Smooth muscle cell (in vitro differentiated cells): ENCODE data around the gene TMEM145. TPM values are rescaled to one million over a fixed set of nuclear protein-coding genes. Genes with fewer than 3 reads are reported as not detected.
A peak's percentile ranks its signal among the peaks of the same experiment; 100 is the strongest.

Experiments
- DNase-seq: peaks from one replicate; lab custom pipeline; 2025; ENCODE audit not compliant: unreplicated experiment; lab: John Stamatoyannopoulos, UW
- H2AFZ ChIP-seq: fragments of 200-600 bp; sonication (generic); 2 replicates; pipeline ENCODE4 v1.6.0; 2016; ENCODE audit warnings: antibody characterized with exemption, low read depth, mild to moderate bottlenecking
- H3F3A ChIP-seq: fragments of 200-600 bp; sonication (generic); 2 replicates; pipeline ENCODE4 v1.6.0; 2017; ENCODE audit warnings: antibody characterized with exemption, low read depth
- H3K27ac ChIP-seq: fragments of 200-600 bp; sonication (generic); 2 replicates; pipeline ENCODE4 v1.5.1; 2016; ENCODE audit warnings: low read depth, mild to moderate bottlenecking
- H3K27me3 ChIP-seq: fragments of 200-600 bp; sonication (generic); 2 replicates; pipeline ENCODE4 v1.6.1; 2016; ENCODE audit warnings: low read depth, mild to moderate bottlenecking
- H3K36me3 ChIP-seq: fragments of 200-600 bp; sonication (generic); 2 replicates; pipeline ENCODE4 v1.5.1; 2016; ENCODE audit warnings: low read depth
- H3K4me1 ChIP-seq: fragments of 200-600 bp; sonication (generic); 2 replicates; pipeline ENCODE4 v1.5.1; 2016; ENCODE audit warnings: low read depth
- H3K4me2 ChIP-seq: fragments of 200-600 bp; sonication (generic); 2 replicates; pipeline ENCODE4 v1.6.0; 2016; ENCODE audit warnings: mild to moderate bottlenecking
- H3K4me3 ChIP-seq: fragments of 200-600 bp; sonication (generic); 2 replicates; pipeline ENCODE4 v1.5.1; 2016; ENCODE audit warnings: mild to moderate bottlenecking
- H3K79me2 ChIP-seq: fragments of 200-600 bp; sonication (generic); 2 replicates; pipeline ENCODE4 v1.6.0; 2016; ENCODE audit warnings: low read depth, mild to moderate bottlenecking
- H3K9ac ChIP-seq: fragments of 200-600 bp; sonication (generic); 2 replicates; pipeline ENCODE4 v1.6.0; 2016; ENCODE audit warnings: low read depth
- H3K9me3 ChIP-seq: fragments of 200-600 bp; sonication (generic); replicated peaks from 2 replicates; pipeline ENCODE4 v1.5.1; 2016; ENCODE audit warnings: low read depth
- H4K20me1 ChIP-seq: fragments of 200-600 bp; sonication (generic); 2 replicates; pipeline ENCODE4 v1.6.0; 2016; ENCODE audit warnings: low read depth
- CTCF ChIP-seq: fragments of 200-600 bp; sonication (generic); IDR thresholded peaks from 2 replicates; pipeline ENCODE4 v1.5.1; 2017; ENCODE audit warnings: borderline replicate concordance, mild to moderate bottlenecking, antibody characterized with exemption; ENCODE audit not compliant: insufficient read depth, poor library complexity, severe bottlenecking
- WGBS: methylation state at CpG from one replicate; pipeline ENCODE4 v1.1.7; 2016; ENCODE audit warnings: low lambda C conversion rate; 5-methylcytosine and 5-hydroxymethylcytosine counted together
- polyA plus RNA-seq: library from polyadenylated mRNA; unstranded; fragments of >200 nt; fragmentation: Nextera tagmentation; extraction: Ambion mirVana; gene quantifications from 2 replicates; pipeline ENCODE4 v1.2.1, GENCODE V29; 2016
- total RNA-seq: library from RNA; depleted of rRNA; stranded (reverse); fragments of >200 nt; gene quantifications from 2 replicates; pipeline ENCODE4 v1.2.3, GENCODE V29; 2014

The TMEM145 gene
- total and polyA plus RNA-seq, 2 experiments from 2014 or later = 0.11 TPM; not detected in 1

GRCh38 chr19:42270346-42271044 is 42.6 kb upstream of the TMEM145 start:
- peak overlapping the region; percentile 91 for H3K4me2 ChIP-seq
- no peak for DNase-seq
- peak overlapping the region; percentile 76 for H3K27ac ChIP-seq
- H2AFZ ChIP-seq = no peak overlapping the region
- no peak for TF ChIP-seq CTCF
- H3F3A ChIP-seq = no peaks in the 10 kb centered on the region
- H3K79me2 ChIP-seq = peaks cover 41% of the 10 kb centered on the region
- H3K36me3 ChIP-seq = no peaks in the 10 kb centered on the region
- H3K4me3 ChIP-seq = peak overlapping the region; percentile 69
- H3K9me3 ChIP-seq = no peaks in the 10 kb centered on the region
- peak overlapping the region; percentile 83 for H3K9ac ChIP-seq
- H3K27me3 ChIP-seq = no peaks in the 10 kb centered on the region
- peaks cover 18% of the 10 kb centered on the region for H3K4me1 ChIP-seq
- H4K20me1 ChIP-seq = peaks cover 9% of the 10 kb centered on the region
- WGBS = 77% methylated on average over 17 of the region's 18 CpGs

GRCh38 chr19:42271045-42271419 is 42.1 kb upstream of the TMEM145 start:
- H3K4me3 ChIP-seq = peak overlapping the region; percentile 69
- peak overlapping the region; percentile 91 for H3K4me2 ChIP-seq
- H2AFZ ChIP-seq = no peak overlapping the region
- no peaks in the 10 kb centered on the region for H3K36me3 ChIP-seq
- DNase-seq = no peak
- WGBS = 88% methylated on average over 3 of the region's 3 CpGs
- H3K79me2 ChIP-seq = peaks cover 47% of the 10 kb centered on the region
- TF ChIP-seq CTCF = no peak
- H3F3A ChIP-seq = no peaks in the 10 kb centered on the region
- no peaks in the 10 kb centered on the region for H3K27me3 ChIP-seq
- peaks cover 18% of the 10 kb centered on the region for H3K4me1 ChIP-seq
- H3K27ac ChIP-seq = peak overlapping the region; percentile 76
- H4K20me1 ChIP-seq = peaks cover 13% of the 10 kb centered on the region
- no peak overlapping the region for H3K9ac ChIP-seq
- H3K9me3 ChIP-seq = no peaks in the 10 kb centered on the region

- no peaks in the 10 kb centered on the region for H3K36me3 ChIP-seq
- H3K27ac ChIP-seq = no peak overlapping the region
- no peak for DNase-seq
- no peak overlapping the region for H2AFZ ChIP-seq
- WGBS = 98% methylated on average over 35 of the region's 35 CpGs
- no peaks in the 10 kb centered on the region for H3F3A ChIP-seq
- no peak overlapping the region for H3K9ac ChIP-seq
- H3K4me1 ChIP-seq = peaks cover 18% of the 10 kb centered on the region
- no peak overlapping the region for H3K4me3 ChIP-seq
- peaks cover 21% of the 10 kb centered on the region for H4K20me1 ChIP-seq
- no peak for TF ChIP-seq CTCF
- no peaks in the 10 kb centered on the region for H3K9me3 ChIP-seq
- H3K27me3 ChIP-seq = no peaks in the 10 kb centered on the region
- peaks cover 50% of the 10 kb centered on the region for H3K79me2 ChIP-seq
- no peak overlapping the region for H3K4me2 ChIP-seq
Observed at GRCh38 chr19:42271861-42272534, 41.1 kb upstream of the TMEM145 start.
